HEK293T (cell line): ENCODE results near the gene CDH4.

Source experiments
- ARNT ChIP-seq: fragments of 450-650 bp; IDR thresholded peaks from 2 replicates; pipeline ENCODE4 v1.6.1; 2017; ENCODE audit warnings: mild to moderate bottlenecking
- BHLHE40 ChIP-seq: fragments of 450-650 bp; IDR thresholded peaks from 2 replicates; pipeline ENCODE4 v1.6.1; 2016; ENCODE audit warnings: mild to moderate bottlenecking, moderate library complexity, borderline replicate concordance
- ELF4 ChIP-seq: fragments of 450-650 bp; IDR thresholded peaks from 2 replicates; pipeline ENCODE4 v1.6.1; 2017; ENCODE audit warnings: antibody characterized with exemption
- FOXA1 ChIP-seq: fragments of 450-650 bp; IDR thresholded peaks from 2 replicates; pipeline ENCODE4 v1.6.1; 2016; ENCODE audit warnings: mild to moderate bottlenecking
- FOXM1 ChIP-seq: fragments of 450-650 bp; IDR thresholded peaks from 2 replicates; pipeline ENCODE4 v1.6.1; 2017; ENCODE audit warnings: mild to moderate bottlenecking, borderline replicate concordance
- HDGF ChIP-seq: fragments of 450-650 bp; IDR thresholded peaks from 2 replicates; pipeline ENCODE4 v1.6.1; 2017; ENCODE audit warnings: antibody characterized with exemption, borderline replicate concordance
- TARDBP ChIP-seq: fragments of 450-650 bp; IDR thresholded peaks from 2 replicates; pipeline ENCODE4 v1.6.1; 2016
- TF ChIP-seq, protein P1 (sequence below): fragments of 450-650 bp; IDR thresholded peaks from 2 replicates; pipeline ENCODE4 v1.6.1; 2016

DNA sequence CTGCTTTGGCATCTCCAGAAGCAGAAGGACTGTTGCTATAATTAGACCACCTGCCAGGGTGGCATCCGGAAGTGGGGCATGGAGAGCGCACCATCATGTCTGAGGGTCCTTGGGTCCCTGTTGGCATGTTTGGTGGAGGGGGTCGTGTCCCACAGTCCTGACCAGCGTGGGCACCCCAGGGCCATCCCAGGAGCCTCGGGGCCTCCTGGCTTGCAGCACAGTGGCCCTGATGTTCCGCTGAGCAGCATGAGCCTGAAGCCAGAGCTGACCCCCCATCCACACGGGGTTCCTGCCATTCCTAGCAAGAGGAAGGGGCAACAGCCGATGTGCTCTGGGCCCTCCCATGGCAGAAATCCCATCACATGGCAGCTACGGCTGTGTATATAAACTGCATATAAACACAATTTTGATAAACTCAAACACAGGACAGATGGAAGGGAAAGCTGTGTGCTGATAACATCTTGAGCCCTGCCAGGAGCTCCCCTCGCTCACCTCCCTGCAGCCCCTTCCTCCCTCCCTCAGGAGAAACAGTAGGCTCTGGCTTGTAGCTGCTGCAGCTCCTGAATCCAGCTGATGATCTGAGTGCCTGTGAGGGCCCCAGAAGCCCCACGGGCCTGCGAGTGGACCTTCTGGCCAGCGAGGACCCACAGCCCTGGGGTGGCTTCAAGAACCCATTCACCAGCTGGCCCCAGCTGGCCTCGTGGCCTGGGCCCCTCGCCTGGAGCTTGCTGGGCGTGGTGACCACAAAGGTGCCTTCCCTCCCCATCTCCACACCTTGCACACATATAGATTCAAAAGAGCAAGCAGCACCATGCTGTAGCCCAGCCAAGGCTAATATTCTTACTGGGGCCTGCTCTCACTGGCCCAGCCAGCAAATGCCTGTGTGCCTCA is 321.6 kb downstream of the CDH4 start:
- TF ChIP-seq ELF4 (no peak), HDGF (no peak), BHLHE40 (no peak), TARDBP (no peak), FOXA1 (no peak), FOXM1 (no peak), ARNT (no peak)
- TF ChIP-seq, protein P1, sequence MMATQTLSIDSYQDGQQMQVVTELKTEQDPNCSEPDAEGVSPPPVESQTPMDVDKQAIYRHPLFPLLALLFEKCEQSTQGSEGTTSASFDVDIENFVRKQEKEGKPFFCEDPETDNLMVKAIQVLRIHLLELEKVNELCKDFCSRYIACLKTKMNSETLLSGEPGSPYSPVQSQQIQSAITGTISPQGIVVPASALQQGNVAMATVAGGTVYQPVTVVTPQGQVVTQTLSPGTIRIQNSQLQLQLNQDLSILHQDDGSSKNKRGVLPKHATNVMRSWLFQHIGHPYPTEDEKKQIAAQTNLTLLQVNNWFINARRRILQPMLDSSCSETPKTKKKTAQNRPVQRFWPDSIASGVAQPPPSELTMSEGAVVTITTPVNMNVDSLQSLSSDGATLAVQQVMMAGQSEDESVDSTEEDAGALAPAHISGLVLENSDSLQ = no peak
